Fibroblast of lung (primary cell): ENCODE results near the gene BASP1. TPM values are rescaled to one million over a fixed set of nuclear protein-coding genes. Genes with fewer than 3 reads are reported as not detected.
A peak's percentile ranks its signal among the peaks of the same experiment; 100 is the strongest.

Experiments used
- DNase-seq, 2 donors: peaks; one replicate each; pipeline versions ENCODE4 v3.0.0 to v3.0.0-alpha.2; 2010; ENCODE audit warnings: low read depth in 2 of 2
- H2AFZ ChIP-seq: 2 replicates; pipeline ENCODE4 v1.5.1; 2012; ENCODE audit warnings: low read length, control low read depth, inconsistent platforms
- H3K27ac ChIP-seq: 2 replicates; pipeline ENCODE4 v1.5.1; 2011; ENCODE audit warnings: low read length, control low read depth; ENCODE audit not compliant: insufficient read depth
- H3K27me3 ChIP-seq: 2 replicates; pipeline ENCODE4 v1.5.1; 2011; ENCODE audit warnings: mild to moderate bottlenecking, low read length; ENCODE audit not compliant: control insufficient read depth, insufficient read depth
- H3K36me3 ChIP-seq: 2 replicates; pipeline ENCODE4 v1.5.1; 2011; ENCODE audit warnings: low read length; ENCODE audit not compliant: control insufficient read depth, insufficient read depth
- H3K4me1 ChIP-seq: 2 replicates; pipeline ENCODE4 v1.5.1; 2011; ENCODE audit warnings: low read length; ENCODE audit not compliant: control insufficient read depth, insufficient read depth; ENCODE audit errors: extremely low read depth
- H3K4me2 ChIP-seq: 2 replicates; pipeline ENCODE4 v1.5.1; 2011; ENCODE audit warnings: low read length, control low read depth; ENCODE audit not compliant: insufficient read depth; ENCODE audit errors: extremely low read depth
- H3K4me3 ChIP-seq, 4 experiments: fragments of 200-600 bp in 1 of 4; sonication (generic) in 1 of 4; replicated peaks in 1 of 4; 2 replicates each; pipeline ENCODE4 v1.5.1; 2011 to 2016; ENCODE audit warnings: low read length in 4 of 4, low read depth in 3 of 4, mild to moderate bottlenecking in 3 of 4, control low read depth in 2 of 4, inconsistent platforms in 1 of 4, mixed read lengths in 1 of 4; ENCODE audit not compliant: insufficient read depth in 1 of 4; ENCODE audit errors: control extremely low read depth in 1 of 4
- H3K79me2 ChIP-seq: 2 replicates; pipeline ENCODE4 v1.5.1; 2012; ENCODE audit warnings: mild to moderate bottlenecking, low read length, inconsistent platforms; ENCODE audit not compliant: control insufficient read depth, insufficient read depth
- H3K9ac ChIP-seq: 2 replicates; pipeline ENCODE4 v1.5.1; 2011; ENCODE audit warnings: mild to moderate bottlenecking, low read length, control low read depth; ENCODE audit not compliant: insufficient read depth
- H3K9me3 ChIP-seq: 2 replicates; pipeline ENCODE4 v1.5.1; 2012; ENCODE audit warnings: low read depth, low read length; ENCODE audit not compliant: control insufficient read depth, insufficient read depth
- H4K20me1 ChIP-seq: 2 replicates; pipeline ENCODE4 v1.5.1; 2011; ENCODE audit warnings: low read length; ENCODE audit not compliant: control insufficient read depth, insufficient read depth; ENCODE audit errors: extremely low read depth
- EZH2 ChIP-seq: IDR thresholded peaks from 2 replicates; pipeline ENCODE4 v1.5.1; 2012; ENCODE audit warnings: low read length, control low read depth, mild to moderate bottlenecking; ENCODE audit errors: missing control alignments
- polyA plus RNA-seq, 2 donors: library from polyadenylated mRNA; depleted of rRNA in 1 of 2; stranded (reverse) in 1 of 2; unstranded in 1 of 2; fragments of >200 nt; gene quantifications; 2 replicates each; pipeline ENCODE4 v1.2.1, GENCODE V29; 2011 to 2012; ENCODE audit warnings: missing spikeins in 1 of 2
- total RNA-seq: library from RNA; depleted of rRNA; stranded (reverse); fragments of >200 nt; gene quantifications from 2 replicates; pipeline ENCODE4 v1.2.1, GENCODE V29; 2014
- TF ChIP-seq, protein P1 (sequence below), 2 donors: IDR thresholded peaks in 1 of 2; conservative IDR thresholded peaks in 1 of 2; 1 replicate in 1 of 2; 2 replicates in 1 of 2; pipeline ENCODE4 v1.5.1; 2011 to 2012; ENCODE audit warnings: low read length in 2 of 2, control low read depth in 1 of 2, inconsistent platforms in 1 of 2, low read depth in 1 of 2, mild to moderate bottlenecking in 1 of 2

Gene BASP1
- total and polyA plus RNA-seq, 2 donors (not counting 1 experiment from before 2014, with no cell fraction given) = 186 to 248 TPM

DNA sequence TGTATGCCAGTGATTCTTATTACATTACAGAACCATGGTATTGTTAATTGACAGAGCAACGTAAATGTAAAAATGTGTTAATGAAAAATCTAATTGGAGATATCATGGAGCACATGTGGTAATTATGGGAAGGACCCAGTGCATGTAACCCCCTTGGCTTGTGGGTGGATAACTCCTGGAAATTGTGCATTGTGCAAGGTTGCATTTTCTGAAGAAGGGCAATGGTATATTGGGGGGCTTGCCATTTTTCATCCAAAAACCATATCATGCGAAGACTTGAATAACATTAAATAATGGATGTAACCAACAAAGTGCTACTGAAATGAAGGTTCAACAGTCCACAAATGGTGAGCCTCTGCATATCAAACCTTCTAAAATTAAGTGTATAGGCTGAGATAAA, 47.6 kb downstream of the BASP1 start:
- Histone ChIP-seq H3K79me2 (peaks cover 90% of the 10 kb centered on the region), H3K27ac (no peak overlapping the region), H3K36me3 (no peaks in the 10 kb centered on the region), H3K9ac (no peak overlapping the region), H4K20me1 (no peaks in the 10 kb centered on the region), H3K4me2 (no peak overlapping the region), H2AFZ (no peak overlapping the region), H3K4me1 (no peaks in the 10 kb centered on the region), H3K27me3 (no peaks in the 10 kb centered on the region), H3K9me3 (no peaks in the 10 kb centered on the region), H3K4me3 (no peak overlapping the region)
- TF ChIP-seq, protein P1, sequence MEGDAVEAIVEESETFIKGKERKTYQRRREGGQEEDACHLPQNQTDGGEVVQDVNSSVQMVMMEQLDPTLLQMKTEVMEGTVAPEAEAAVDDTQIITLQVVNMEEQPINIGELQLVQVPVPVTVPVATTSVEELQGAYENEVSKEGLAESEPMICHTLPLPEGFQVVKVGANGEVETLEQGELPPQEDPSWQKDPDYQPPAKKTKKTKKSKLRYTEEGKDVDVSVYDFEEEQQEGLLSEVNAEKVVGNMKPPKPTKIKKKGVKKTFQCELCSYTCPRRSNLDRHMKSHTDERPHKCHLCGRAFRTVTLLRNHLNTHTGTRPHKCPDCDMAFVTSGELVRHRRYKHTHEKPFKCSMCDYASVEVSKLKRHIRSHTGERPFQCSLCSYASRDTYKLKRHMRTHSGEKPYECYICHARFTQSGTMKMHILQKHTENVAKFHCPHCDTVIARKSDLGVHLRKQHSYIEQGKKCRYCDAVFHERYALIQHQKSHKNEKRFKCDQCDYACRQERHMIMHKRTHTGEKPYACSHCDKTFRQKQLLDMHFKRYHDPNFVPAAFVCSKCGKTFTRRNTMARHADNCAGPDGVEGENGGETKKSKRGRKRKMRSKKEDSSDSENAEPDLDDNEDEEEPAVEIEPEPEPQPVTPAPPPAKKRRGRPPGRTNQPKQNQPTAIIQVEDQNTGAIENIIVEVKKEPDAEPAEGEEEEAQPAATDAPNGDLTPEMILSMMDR (conservative IDR thresholded peaks at IDR 0.05 in 1 of 2, IDR thresholded peaks at IDR 0.05 in 1 of 2; ENCODE audit: low read depth in 1 of 2, low read length in 2 of 2) = no peak
- TF ChIP-seq EZH2 = no peak
- no peak for DNase-seq

DNA sequence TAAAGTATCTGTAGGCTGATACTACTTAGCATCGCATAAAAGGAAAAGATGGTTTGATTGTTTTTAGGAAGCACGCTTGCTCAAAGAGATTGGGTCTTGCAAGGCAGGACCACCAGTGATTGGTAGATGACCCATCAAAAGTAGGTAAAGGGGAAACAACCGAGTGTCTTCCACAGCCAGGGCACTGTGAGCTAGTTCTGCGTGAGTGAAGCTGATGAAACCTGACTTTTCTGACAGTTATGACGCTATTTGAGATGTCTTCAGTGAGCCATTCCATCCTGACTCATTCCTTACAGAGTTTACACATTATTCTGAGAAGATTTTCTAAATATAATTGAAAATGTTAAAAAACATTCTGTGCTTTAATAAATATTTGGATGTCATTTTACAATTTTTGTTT, 49.7 kb downstream of the BASP1 start:
- Histone ChIP-seq H3K27me3 (no peaks in the 10 kb centered on the region), H3K4me2 (no peak overlapping the region), H4K20me1 (no peaks in the 10 kb centered on the region), H3K9me3 (no peaks in the 10 kb centered on the region), H3K4me3 (no peak overlapping the region), H3K79me2 (peaks cover 90% of the 10 kb centered on the region), H3K27ac (no peak overlapping the region), H2AFZ (no peak overlapping the region), H3K36me3 (no peaks in the 10 kb centered on the region), H3K9ac (no peak overlapping the region), H3K4me1 (no peaks in the 10 kb centered on the region)
- DNase-seq = peak in 1 of 2 donors; percentile 50
- TF ChIP-seq, protein P1 (conservative IDR thresholded peaks at IDR 0.05 in 1 of 2, IDR thresholded peaks at IDR 0.05 in 1 of 2; ENCODE audit: low read depth in 1 of 2, low read length in 2 of 2) = no peak
- TF ChIP-seq EZH2 = no peak

DNA sequence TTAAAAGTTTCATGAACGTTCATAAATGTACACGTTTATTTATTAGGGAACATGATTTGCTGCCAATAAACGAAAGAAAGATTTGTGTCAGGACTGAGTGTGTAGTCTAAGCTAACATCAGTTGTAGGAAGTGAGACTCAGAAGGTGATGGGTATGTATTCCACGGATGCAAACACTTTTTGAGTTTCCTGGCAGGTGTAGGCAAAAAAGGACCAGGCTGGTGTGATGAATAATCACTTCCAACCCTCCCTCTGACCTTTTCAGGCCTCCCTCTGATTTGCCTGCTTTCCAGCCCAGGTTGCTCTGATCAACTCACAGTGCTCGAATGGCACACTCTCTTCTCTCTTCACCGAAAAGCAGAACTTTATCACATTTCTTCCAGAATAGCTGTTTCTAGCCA, 51.8 kb downstream of the BASP1 start:
- H2AFZ ChIP-seq = no peak overlapping the region
- no peaks in the 10 kb centered on the region for H3K27me3 ChIP-seq
- DNase-seq = no peak
- H3K79me2 ChIP-seq = peaks cover 88% of the 10 kb centered on the region
- H3K9me3 ChIP-seq = no peaks in the 10 kb centered on the region
- H3K4me3 ChIP-seq = no peak overlapping the region
- H3K4me1 ChIP-seq = no peaks in the 10 kb centered on the region
- TF ChIP-seq, protein P1 (conservative IDR thresholded peaks at IDR 0.05 in 1 of 2, IDR thresholded peaks at IDR 0.05 in 1 of 2; ENCODE audit: low read depth in 1 of 2, low read length in 2 of 2) = no peak
- no peak for TF ChIP-seq EZH2
- H3K4me2 ChIP-seq = no peak overlapping the region
- no peak overlapping the region for H3K9ac ChIP-seq
- no peaks in the 10 kb centered on the region for H4K20me1 ChIP-seq
- no peaks in the 10 kb centered on the region for H3K36me3 ChIP-seq
- no peak overlapping the region for H3K27ac ChIP-seq
